ENCODE measurements around the gene OR6B3.

Gene OR6B3

DNA sequence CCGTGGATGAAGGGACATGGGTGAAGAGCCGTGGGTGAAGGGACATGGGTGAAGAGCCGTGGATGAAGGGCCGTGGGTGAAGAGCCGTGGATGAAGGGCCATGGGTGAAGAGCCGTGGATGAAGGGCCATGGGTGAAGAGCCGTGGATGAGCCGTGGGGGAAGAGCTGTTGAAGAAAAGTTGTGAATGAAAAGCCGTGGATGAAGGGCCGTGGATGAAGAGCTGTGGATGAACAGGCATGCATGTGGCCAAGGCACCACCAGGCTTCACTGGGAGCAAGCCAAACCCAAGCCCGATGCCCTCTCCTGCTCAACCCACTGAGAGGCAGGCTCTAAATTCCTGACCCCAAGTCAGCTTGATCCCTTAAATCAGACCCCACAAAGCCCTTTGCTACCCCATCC lies 10.6 kb downstream of the OR6B3 start:
- no peak overlapping the region for H4K8ac ChIP-seq (ENCODE audit: low read depth, low read length)
- no peak overlapping the region for H2BK12ac ChIP-seq (ENCODE audit: low read length)
- no peak overlapping the region for H3K27ac ChIP-seq (replicated peaks; ENCODE audit: low read length)
- no peaks in the 10 kb centered on the region for H3K36me3 ChIP-seq (replicated peaks in 1 of 2; ENCODE audit: control insufficient read depth in 2 of 2, insufficient read depth in 2 of 2, low read length in 2 of 2)
- no peak overlapping the region for H3K14ac ChIP-seq (ENCODE audit: low read length)
- H2AFZ ChIP-seq (ENCODE audit: low read length), result no peak overlapping the region
- no peak for DNase-seq (ENCODE audit: low spot score)
- no CpG with 5 or more reads among the region's 11 CpGs for WGBS, 2 donors (ENCODE audit: extremely low coverage in 2 of 2, insufficient read length in 2 of 2, insufficient replicate concordance in 1 of 2)
- H3K79me1 ChIP-seq (ENCODE audit: low read depth, low read length), result no peaks in the 10 kb centered on the region
- no peak overlapping the region for H3K4ac ChIP-seq (ENCODE audit: low read length)
- peak overlapping the region; percentile 32 for H3K23ac ChIP-seq (ENCODE audit: low read depth, low read length, poor library complexity)
- H4K91ac ChIP-seq (ENCODE audit: low read depth, low read length, poor library complexity), result no peak overlapping the region
- H3K4me2 ChIP-seq (ENCODE audit: insufficient read depth, low read length, poor library complexity, severe bottlenecking), result no peak overlapping the region
- H3K9me3 ChIP-seq (replicated peaks in 1 of 2; ENCODE audit: control insufficient read depth in 2 of 2, insufficient read depth in 1 of 2, low read depth in 1 of 2, low read length in 2 of 2), result no peaks in the 10 kb centered on the region
- no peak overlapping the region for H2BK15ac ChIP-seq (ENCODE audit: low read length)
- no peak overlapping the region for H2AK5ac ChIP-seq (ENCODE audit: low read depth, low read length)
- H3K27me3 ChIP-seq (ENCODE audit: control insufficient read depth in 3 of 3, insufficient read depth in 3 of 3, low read depth in 1 of 3, low read length in 3 of 3), result peaks cover 0 to 59% (median 0%) of the 10 kb centered on the region in 3 experiments
- no peak overlapping the region for H2BK120ac ChIP-seq (ENCODE audit: low read depth, low read length)
- no peak overlapping the region for H2BK5ac ChIP-seq (ENCODE audit: low read length)
- H3K18ac ChIP-seq (ENCODE audit: low read length), result no peak overlapping the region
- H3K4me1 ChIP-seq (ENCODE audit: control insufficient read depth in 2 of 2, insufficient read depth in 1 of 2, low read depth in 1 of 2, low read length in 2 of 2), result no peaks in the 10 kb centered on the region
- H3K4me3 ChIP-seq (ENCODE audit: low read length in 2 of 2), result no peak overlapping the region
- no peak overlapping the region for H3K9ac ChIP-seq (ENCODE audit: low read depth, low read length, poor library complexity)

DNA sequence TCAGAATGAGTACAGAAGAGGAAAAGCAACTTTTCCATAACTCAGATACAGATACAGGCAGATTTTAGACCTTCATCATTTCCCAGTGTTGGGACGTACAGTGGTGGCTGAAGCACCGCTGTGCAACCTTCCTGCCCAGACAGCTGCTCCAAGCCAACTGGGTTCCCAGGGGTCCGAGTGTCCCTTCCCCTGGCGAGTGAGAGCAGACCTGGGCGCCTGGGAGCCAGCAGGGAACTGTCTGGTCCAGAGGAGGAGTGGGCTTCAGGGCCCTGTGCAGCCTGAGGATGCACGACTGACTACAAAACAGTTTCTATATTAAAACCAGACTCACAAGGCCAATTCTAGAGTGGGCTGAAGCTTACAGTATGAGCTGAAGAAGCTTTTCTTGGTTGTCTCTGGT lies 12.0 kb downstream of the OR6B3 start:
- H3K9me3 ChIP-seq (replicated peaks in 1 of 2; ENCODE audit: control insufficient read depth in 2 of 2, insufficient read depth in 1 of 2, low read depth in 1 of 2, low read length in 2 of 2), result no peaks in the 10 kb centered on the region
- no peak overlapping the region for H3K4ac ChIP-seq (ENCODE audit: low read length)
- H2BK120ac ChIP-seq (ENCODE audit: low read depth, low read length), result no peak overlapping the region
- H2AFZ ChIP-seq (ENCODE audit: low read length), result no peak overlapping the region
- peak overlapping the region; percentile 47 for H3K14ac ChIP-seq (ENCODE audit: low read length)
- H3K18ac ChIP-seq (ENCODE audit: low read length), result peak overlapping the region; percentile 52
- H3K23ac ChIP-seq (ENCODE audit: low read depth, low read length, poor library complexity), result no peak overlapping the region
- H4K8ac ChIP-seq (ENCODE audit: low read depth, low read length), result no peak overlapping the region
- H2BK12ac ChIP-seq (ENCODE audit: low read length), result no peak overlapping the region
- no peaks in the 10 kb centered on the region for H3K4me1 ChIP-seq (ENCODE audit: control insufficient read depth in 2 of 2, insufficient read depth in 1 of 2, low read depth in 1 of 2, low read length in 2 of 2)
- H2BK5ac ChIP-seq (ENCODE audit: low read length), result no peak overlapping the region
- no peak overlapping the region for H3K27ac ChIP-seq (replicated peaks; ENCODE audit: low read length)
- H3K4me3 ChIP-seq (ENCODE audit: low read length in 2 of 2), result no peak overlapping the region
- H3K79me1 ChIP-seq (ENCODE audit: low read depth, low read length), result no peaks in the 10 kb centered on the region
- H3K4me2 ChIP-seq (ENCODE audit: insufficient read depth, low read length, poor library complexity, severe bottlenecking), result no peak overlapping the region
- no peak for DNase-seq (ENCODE audit: low spot score)
- WGBS, 2 donors (ENCODE audit: extremely low coverage in 2 of 2, insufficient read length in 2 of 2, insufficient replicate concordance in 1 of 2), result no CpG with 5 or more reads among the region's 6 CpGs
- H3K9ac ChIP-seq (ENCODE audit: low read depth, low read length, poor library complexity), result no peak overlapping the region
- peaks cover 0 to 55% (median 0%) of the 10 kb centered on the region in 3 experiments for H3K27me3 ChIP-seq (ENCODE audit: control insufficient read depth in 3 of 3, insufficient read depth in 3 of 3, low read depth in 1 of 3, low read length in 3 of 3)
- H4K91ac ChIP-seq (ENCODE audit: low read depth, low read length, poor library complexity), result no peak overlapping the region
- H3K36me3 ChIP-seq (replicated peaks in 1 of 2; ENCODE audit: control insufficient read depth in 2 of 2, insufficient read depth in 2 of 2, low read length in 2 of 2), result no peaks in the 10 kb centered on the region
- no peak overlapping the region for H2AK5ac ChIP-seq (ENCODE audit: low read depth, low read length)
- no peak overlapping the region for H2BK15ac ChIP-seq (ENCODE audit: low read length)

DNA sequence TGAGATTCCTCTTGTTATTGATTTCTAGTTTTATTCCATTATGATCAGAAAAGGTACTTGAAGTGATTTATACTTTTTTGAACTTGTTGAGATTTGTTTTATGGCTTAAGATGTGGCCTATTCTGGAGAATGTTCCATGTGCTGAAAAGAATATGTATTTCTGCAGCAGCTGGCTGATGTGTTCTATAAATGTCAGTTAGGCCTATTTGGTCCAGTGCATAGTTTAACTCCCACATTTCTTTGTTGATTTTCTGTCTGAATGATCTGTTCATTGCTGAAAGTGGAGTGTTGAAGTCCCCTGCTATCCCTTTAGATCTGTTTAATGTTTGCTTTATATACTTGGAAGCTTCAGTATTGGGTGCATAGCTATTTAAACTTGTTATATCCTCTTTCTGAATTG lies 16.0 kb downstream of the OR6B3 start:
- no peak overlapping the region for H2AFZ ChIP-seq (ENCODE audit: low read length)
- H3K27me3 ChIP-seq (ENCODE audit: control insufficient read depth in 3 of 3, insufficient read depth in 3 of 3, low read depth in 1 of 3, low read length in 3 of 3), result peaks cover 0 to 52% (median 3%) of the 10 kb centered on the region in 3 experiments
- H3K27ac ChIP-seq (replicated peaks; ENCODE audit: low read length), result no peak overlapping the region

DNA sequence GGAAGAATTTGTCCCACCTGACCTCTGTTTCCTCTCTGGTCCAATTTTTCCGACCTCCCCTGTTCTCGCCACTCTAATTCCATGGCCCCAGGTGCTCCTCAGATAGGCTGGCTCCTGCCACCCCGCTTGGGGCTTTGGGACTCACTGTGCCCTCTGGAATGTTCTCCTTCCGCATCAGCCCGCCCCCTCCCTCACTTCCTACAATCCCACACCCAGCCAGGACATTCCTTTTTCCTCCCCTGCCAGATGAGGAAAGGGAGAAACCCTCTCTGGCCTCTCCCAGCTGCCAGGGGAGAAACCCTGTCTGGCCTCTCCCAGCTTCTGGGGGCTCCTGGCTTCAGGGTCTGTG lies 20.0 kb downstream of the OR6B3 start:
- peak overlapping the region; percentile 20 for H3K23ac ChIP-seq (ENCODE audit: low read depth, low read length, poor library complexity)
- H3K9me3 ChIP-seq (replicated peaks in 1 of 2; ENCODE audit: control insufficient read depth in 2 of 2, insufficient read depth in 1 of 2, low read depth in 1 of 2, low read length in 2 of 2), result no peaks in the 10 kb centered on the region
- H3K27ac ChIP-seq (replicated peaks; ENCODE audit: low read length), result no peak overlapping the region
- no peaks in the 10 kb centered on the region for H3K36me3 ChIP-seq (replicated peaks in 1 of 2; ENCODE audit: control insufficient read depth in 2 of 2, insufficient read depth in 2 of 2, low read length in 2 of 2)
- H2BK15ac ChIP-seq (ENCODE audit: low read length), result no peak overlapping the region
- H3K18ac ChIP-seq (ENCODE audit: low read length), result peak overlapping the region; percentile 38
- no peak overlapping the region for H3K4me2 ChIP-seq (ENCODE audit: insufficient read depth, low read length, poor library complexity, severe bottlenecking)
- peak overlapping the region; percentile 75 for H2AK5ac ChIP-seq (ENCODE audit: low read depth, low read length)
- no peak overlapping the region for H4K8ac ChIP-seq (ENCODE audit: low read depth, low read length)
- no peak for DNase-seq (ENCODE audit: low spot score)
- H3K9ac ChIP-seq (ENCODE audit: low read depth, low read length, poor library complexity), result no peak overlapping the region
- no peak overlapping the region for H2BK120ac ChIP-seq (ENCODE audit: low read depth, low read length)
- H2BK5ac ChIP-seq (ENCODE audit: low read length), result no peak overlapping the region
- H2AFZ ChIP-seq (ENCODE audit: low read length), result no peak overlapping the region
- H4K91ac ChIP-seq (ENCODE audit: low read depth, low read length, poor library complexity), result no peak overlapping the region
- peak overlapping the region; percentile 56 for H3K14ac ChIP-seq (ENCODE audit: low read length)
- H3K4ac ChIP-seq (ENCODE audit: low read length), result peak overlapping the region; percentile 53
- no peak overlapping the region for H2BK12ac ChIP-seq (ENCODE audit: low read length)
- no peaks in the 10 kb centered on the region for H3K4me1 ChIP-seq (ENCODE audit: control insufficient read depth in 2 of 2, insufficient read depth in 1 of 2, low read depth in 1 of 2, low read length in 2 of 2)
- H3K4me3 ChIP-seq (ENCODE audit: low read length in 2 of 2), result no peak overlapping the region
- H3K27me3 ChIP-seq (ENCODE audit: control insufficient read depth in 3 of 3, insufficient read depth in 3 of 3, low read depth in 1 of 3, low read length in 3 of 3), result peaks cover 0 to 41% (median 3%) of the 10 kb centered on the region in 3 experiments
- H3K79me1 ChIP-seq (ENCODE audit: low read depth, low read length), result no peaks in the 10 kb centered on the region
- WGBS, 2 donors (ENCODE audit: extremely low coverage in 2 of 2, insufficient read length in 2 of 2, insufficient replicate concordance in 1 of 2), result no CpG with 5 or more reads among the region's 5 CpGs

More for the DNA sequence above, 16.0 kb downstream of the OR6B3 start:
- Histone ChIP-seq H2BK5ac (ENCODE audit: low read length) (no peak overlapping the region), H2AK5ac (ENCODE audit: low read depth, low read length) (no peak overlapping the region), H2BK12ac (ENCODE audit: low read length) (no peak overlapping the region), H3K23ac (ENCODE audit: low read depth, low read length, poor library complexity) (no peak overlapping the region), H3K14ac (ENCODE audit: low read length) (no peak overlapping the region), H3K9ac (ENCODE audit: low read depth, low read length, poor library complexity) (no peak overlapping the region), H3K18ac (ENCODE audit: low read length) (no peak overlapping the region), H3K4me3 (ENCODE audit: low read length in 2 of 2) (no peak overlapping the region), H3K36me3 (replicated peaks in 1 of 2; ENCODE audit: control insufficient read depth in 2 of 2, insufficient read depth in 2 of 2, low read length in 2 of 2) (no peaks in the 10 kb centered on the region), H3K79me1 (ENCODE audit: low read depth, low read length) (no peaks in the 10 kb centered on the region), H3K4me2 (ENCODE audit: insufficient read depth, low read length, poor library complexity, severe bottlenecking) (no peak overlapping the region), H4K8ac (ENCODE audit: low read depth, low read length) (no peak overlapping the region), H2BK15ac (ENCODE audit: low read length) (no peak overlapping the region), H3K9me3 (replicated peaks in 1 of 2; ENCODE audit: control insufficient read depth in 2 of 2, insufficient read depth in 1 of 2, low read depth in 1 of 2, low read length in 2 of 2) (no peaks in the 10 kb centered on the region), H2BK120ac (ENCODE audit: low read depth, low read length) (no peak overlapping the region), H4K91ac (ENCODE audit: low read depth, low read length, poor library complexity) (no peak overlapping the region), H3K4me1 (ENCODE audit: control insufficient read depth in 2 of 2, insufficient read depth in 1 of 2, low read depth in 1 of 2, low read length in 2 of 2) (no peaks in the 10 kb centered on the region), H3K4ac (ENCODE audit: low read length) (no peak overlapping the region)
- no peak for DNase-seq (ENCODE audit: low spot score)
